HG02623 (cell line): ENCODE data around the gene XAF1.
"Not testable (repeated sequence)": the region's sequence is repeated elsewhere in the genome, so short reads cannot be mapped to it uniquely, and the experiment has no call there.

Source experiments
- ATAC-seq: cut with Tn5 transposase; IDR thresholded peaks from one replicate; pipeline ENCODE4 v1.9.1; 2021; ENCODE audit warnings: moderate library complexity; ENCODE audit not compliant: unreplicated experiment

The XAF1 gene

DNA sequence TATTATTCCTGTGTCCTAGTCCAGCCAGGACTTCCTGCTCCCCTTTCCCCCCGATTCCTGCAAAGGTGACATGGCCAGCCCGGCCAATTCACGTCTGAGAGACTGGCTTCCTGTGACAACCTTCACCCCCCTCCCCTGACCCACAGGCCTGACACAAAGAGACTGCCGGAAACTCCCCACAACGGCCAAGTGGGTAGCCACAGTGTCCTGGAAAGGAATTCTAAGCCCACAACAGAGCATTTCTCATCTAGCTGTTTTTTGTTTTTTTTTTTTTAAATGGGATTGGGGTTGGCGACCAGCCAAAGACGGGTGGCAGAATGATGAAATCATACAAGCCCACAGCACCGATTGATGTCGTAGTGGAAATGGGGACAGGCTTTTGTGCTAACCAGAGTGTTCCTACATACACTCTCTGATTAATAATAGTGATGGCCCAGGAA lies 2.8 kb upstream of the XAF1 start:
- no peak for ATAC-seq

DNA sequence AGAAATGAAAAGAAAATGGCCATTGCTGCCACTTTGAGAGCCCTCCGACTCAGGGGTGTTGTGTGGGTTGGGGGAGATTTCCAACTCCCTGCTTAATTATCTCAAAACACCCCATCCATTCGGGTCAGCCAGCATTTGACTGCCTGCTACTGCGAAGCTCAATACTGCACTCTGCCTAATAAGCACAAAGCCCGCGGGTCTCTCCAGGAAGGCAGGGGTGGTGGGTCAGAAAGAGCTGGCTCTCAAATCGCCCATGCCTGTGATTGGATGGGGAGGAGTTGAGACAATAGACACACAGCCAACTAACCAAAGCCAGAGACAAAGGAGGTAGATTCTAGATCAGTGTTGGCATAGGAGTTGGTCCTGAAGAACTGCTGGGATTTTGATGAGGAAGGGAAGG lies 2.3 kb upstream of the XAF1 start:
- ATAC-seq, result no peak

DNA sequence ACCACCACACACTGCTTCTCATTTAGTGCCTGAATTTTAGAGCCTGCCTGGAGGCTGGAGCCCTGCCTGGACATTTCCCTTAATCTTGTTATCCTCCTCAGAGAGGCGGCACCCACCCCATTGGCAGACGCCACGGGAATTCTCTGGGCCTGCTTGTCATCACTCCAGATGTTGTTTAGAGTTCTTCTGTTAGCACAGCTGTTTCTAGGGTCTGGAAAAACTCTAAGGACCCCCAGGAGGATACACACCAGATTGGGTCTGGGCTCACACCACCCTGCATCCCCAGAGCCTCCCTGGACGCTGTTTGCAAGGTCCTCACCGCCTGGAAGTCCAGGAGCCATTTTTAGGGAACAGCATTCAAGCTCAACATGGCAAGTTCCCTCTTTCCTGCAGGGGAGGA lies 565 bp upstream of the XAF1 start:
- ATAC-seq, result no peak

DNA sequence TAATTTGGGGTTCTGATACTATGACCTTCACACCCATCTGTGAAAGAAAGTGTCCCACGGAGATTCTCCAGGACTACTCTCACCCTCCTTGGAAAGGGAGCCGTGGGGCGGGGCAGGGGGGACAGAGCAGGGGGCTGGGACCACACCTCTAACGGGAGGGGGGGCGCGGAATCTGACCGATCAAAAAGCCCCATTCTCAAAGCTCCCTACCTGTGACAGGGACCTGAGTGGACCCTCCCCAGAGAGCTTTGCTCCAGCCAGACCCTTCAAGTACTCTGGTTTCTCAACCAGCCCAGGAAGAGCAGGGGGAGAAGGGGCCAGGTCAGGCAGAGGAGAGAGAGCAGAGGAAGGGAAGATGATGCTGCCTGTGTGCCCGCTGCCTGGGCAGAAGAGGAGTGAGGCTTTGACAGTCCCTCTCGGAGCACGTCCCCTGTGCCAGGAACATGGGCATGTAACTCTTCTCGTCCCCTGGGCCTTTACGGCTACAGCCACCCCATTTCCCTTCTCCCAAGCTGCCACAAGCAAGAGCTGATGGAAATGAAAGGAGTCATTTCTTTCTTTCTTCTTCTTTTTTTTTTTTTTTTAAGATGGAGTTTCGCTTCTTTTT lies 682 bp downstream of the XAF1 start:
- ATAC-seq, result no peak

DNA sequence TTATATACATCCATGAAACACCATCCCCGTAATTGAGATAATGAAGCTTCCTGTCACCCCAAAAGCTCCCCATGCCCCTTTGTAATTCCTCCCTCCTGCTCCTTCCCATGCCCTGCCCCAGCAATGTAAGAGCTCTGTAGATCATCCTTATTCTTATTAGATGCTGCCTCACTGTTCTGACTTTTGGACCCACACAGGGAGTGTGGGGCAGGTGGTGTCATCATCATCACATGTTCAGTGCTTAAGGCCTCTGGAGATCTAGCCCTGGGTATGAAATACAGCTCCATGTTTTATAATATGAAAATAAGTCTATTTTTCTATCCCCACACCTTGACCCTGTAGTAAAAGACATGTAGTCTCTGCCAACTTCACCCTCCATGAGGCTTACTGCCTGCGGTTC lies 1.9 kb downstream of the XAF1 start:
- ATAC-seq, result no peak

DNA sequence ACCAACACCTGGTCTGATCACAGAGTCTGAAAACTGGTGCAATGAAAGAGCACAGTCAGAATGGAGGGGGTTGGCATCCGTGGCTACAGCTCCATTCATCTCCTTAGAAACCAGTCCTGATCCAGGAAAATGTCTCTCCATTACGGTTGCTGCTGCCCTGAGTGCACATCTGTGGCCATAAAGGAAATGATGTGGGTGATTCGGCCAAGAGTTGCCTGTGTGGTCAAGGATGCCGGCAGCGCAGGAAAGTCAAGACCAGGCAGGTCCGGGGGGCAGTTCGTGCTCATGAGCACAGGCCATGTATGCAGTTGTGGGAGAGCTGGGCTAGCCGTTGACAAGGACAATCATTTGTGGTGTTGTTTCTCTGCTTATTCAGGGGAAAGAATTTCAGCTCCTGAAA lies 5.9 kb downstream of the XAF1 start:
- ATAC-seq, result no peak

DNA sequence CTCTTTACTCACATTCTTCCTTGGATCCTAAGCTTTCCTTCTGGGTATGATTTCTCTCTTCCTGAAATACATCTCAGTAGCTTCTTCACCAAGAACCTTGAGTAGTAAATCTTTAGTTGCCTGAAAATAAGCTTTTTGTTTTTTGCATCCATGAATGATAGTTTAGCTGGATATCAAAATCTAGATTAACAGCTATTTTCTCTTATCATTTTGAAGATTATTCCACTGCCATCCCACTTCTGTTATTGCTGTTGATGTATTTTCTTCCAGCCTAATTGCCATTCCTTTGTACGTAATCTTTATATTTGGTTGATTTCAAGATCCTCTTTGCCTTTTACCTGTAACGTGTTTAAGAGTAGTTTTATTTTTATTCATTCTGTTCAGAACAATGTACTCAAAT lies 12.6 kb downstream of the XAF1 start:
- ATAC-seq, result no peak

DNA sequence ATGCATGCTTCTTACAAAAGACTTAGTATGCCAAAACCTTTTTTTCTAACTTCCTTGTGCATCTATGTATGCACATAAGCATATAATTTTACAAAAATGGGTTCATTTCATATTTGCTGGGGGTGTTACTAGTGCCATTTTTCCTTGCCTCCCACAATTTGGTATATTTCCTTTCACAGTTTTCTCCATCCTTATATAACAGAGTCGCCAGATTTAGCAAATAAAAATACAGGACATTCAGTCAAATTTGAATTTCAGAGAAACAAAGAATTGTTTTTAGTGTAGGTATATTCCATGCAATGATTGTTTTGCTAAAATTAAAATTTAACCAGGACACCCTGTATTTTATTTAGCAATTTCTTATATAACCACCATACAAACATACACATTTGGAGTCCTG lies 16.2 kb downstream of the XAF1 start:
- no peak for ATAC-seq

DNA sequence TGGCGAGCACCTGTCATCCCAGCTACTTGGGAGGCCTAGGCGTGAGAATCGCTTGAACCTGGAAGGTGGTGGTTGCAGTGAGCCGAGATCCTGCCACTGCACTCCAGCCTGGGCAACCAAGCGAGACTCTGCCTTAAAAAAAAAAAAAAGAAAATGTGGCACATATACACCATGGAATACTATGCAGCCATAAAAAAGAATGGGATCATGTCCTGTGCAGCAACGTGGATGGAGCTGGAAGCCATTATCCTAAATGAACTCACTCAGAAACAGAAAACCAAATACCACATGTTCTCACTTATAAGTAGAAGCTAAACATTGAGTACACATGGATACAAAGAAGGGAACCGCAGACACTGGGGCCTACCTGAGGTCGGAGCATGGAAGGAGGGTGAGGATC lies 19.1 kb downstream of the XAF1 start:
- ATAC-seq, result not testable (repeated sequence)

DNA sequence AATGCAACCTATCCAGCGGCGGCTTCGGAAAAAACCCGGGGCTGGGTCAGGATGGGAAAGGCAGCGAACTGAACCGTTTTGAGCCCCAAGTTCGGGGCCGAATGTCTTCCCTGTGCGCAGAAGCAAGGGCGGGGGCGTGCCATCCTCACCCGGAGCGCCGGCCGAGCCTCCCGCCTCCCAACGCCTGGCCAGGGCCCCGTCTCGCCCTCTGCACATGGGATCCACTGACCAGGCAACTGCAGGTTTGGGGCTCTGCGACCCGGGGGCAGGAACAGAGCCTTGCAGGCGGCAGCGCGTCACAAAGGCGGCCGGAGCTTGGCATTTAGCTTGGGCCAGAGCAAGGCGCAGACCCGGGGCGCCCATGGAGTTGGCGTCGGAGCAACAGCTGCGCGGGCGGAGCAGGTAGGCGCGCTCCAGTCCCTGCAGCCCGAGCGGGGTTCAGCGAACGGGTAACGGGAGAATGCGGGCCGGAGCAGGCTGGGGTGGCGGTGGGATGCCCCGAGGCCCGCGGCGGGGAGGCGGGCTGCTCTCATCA lies 20.1 kb downstream of the XAF1 start, which contains the start of gene FBXO39:
TSS of gene FBXO39 (plus strand) at position 345 of the 535 bp plus-strand sequence. CDS start 3,654 bp downstream, outside the sequence.
- no peak for ATAC-seq

DNA sequence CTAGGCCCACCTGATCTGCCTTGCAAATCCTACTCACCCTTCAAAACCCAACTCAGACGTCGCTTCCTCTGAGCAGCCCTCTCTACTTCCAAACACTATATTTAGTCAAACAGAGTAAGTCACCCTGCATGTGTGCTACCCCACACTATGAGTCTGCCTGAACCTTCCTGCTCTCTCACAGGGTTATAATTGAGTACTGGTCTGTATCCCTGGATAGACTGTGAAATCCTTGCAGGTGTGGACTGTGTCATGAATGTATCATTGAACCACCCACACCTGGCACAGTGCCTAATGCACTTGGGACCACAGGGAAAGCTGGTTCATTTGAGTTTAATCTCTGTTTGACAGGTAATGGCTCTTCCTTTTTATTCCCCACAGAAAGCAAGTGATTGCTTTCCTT lies 23.6 kb downstream of the XAF1 start:
- no peak for ATAC-seq

DNA sequence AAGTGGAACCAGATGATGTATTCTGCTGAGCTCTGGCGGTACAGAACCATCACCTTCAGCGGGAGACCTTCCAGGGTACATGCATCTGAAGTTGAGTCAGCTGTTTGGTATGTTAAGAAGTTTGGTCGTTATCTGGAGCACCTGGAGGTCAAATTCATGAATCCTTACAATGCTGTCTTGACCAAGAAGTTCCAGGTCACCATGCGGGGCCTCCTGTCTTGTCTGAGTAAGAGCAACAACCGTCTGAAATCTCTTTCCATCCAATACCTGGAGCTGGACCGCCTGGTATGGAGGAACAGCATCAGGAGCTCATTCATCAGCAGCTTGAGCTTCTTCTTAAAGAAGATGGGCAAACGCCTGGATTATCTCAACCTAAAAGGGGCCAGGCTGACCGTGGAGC lies 24.2 kb downstream of the XAF1 start:
- no peak for ATAC-seq

DNA sequence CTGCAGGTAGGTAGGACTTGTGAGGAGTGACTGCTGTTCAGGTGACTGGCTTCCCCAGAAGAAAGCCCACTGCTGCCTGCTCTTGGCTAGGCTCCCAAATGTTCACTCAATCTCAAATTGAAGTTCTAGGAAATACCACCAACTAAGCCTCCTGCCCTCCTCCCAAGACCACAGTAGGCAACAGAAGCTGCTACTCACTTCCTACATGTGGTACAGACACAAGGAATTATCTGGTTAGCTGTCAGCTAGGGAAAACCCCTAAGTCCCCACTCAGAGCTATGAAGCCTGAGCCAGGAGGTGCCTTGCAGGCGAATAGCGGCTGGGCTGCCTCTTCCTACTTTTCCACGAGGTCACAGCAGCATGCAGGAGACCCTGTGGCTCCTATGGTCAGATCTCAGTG lies 25.0 kb downstream of the XAF1 start:
- no peak for ATAC-seq

DNA sequence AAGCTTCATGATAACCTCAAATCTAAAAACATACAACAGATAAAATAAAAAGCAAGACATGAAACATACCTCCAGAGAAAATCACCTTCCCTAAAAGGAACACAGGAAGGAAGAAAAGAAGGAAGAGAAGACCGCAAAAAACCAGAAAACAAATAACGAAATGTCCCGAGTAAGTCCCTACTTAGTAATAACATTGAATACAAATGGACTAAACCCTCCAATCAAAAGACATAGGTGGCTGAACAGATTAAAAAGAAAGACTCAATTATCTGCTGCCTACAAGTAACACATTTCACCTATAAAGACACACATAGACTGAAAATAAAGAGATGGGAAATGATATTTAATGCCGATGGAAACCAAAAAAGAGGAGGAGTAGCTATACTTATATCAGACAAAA lies 26.4 kb downstream of the XAF1 start:
- ATAC-seq, result no peak

DNA sequence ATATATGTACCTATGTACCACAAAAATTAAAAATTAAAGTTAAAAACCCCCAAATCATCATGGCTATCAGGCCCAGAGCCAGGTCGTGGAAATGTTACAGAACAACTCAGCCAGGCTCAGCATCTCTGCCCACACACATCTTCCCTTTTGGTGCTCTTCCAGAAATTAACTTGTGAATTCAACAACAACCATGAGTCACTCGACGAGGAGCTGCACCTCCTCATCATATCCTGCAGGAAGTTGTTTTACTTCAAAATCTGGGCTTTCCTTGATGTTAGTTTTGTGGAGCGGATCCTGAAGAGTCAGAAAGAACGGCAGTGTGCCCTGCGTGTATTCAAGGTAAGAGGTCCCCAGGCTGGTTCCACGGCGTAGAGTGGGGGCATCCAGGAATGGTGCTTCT lies 30.8 kb downstream of the XAF1 start:
- no peak for ATAC-seq

DNA sequence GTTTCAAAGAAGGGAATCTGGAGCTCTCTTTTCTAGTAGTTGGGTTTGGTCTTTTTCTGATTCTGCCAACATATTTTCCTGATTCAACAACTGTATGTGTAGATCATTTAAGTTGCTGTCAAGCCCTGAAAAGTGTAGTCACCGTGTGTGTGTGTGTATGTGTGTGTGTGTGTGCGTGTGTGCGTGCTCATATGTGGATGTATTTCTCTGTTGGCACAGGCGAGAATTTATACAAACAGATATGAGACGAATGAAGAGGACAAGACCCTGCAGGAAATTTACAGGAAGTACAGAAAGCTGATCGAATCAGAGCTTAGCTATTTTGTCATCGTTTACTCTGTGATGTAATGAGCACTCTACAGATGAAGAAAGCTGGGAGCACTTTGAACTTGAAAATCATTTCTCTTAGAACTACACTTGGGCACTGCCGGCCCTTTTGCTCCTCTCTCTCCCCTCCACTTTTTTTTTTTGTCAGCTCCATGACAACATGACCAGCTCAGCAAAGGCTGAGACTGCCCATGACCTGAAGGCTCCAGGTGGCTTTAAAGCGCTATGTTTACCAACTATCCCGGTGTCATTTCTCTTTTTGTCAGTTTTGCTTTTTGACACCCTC lies 31.3 kb downstream of the XAF1 start:
- ATAC-seq, result no peak

DNA sequence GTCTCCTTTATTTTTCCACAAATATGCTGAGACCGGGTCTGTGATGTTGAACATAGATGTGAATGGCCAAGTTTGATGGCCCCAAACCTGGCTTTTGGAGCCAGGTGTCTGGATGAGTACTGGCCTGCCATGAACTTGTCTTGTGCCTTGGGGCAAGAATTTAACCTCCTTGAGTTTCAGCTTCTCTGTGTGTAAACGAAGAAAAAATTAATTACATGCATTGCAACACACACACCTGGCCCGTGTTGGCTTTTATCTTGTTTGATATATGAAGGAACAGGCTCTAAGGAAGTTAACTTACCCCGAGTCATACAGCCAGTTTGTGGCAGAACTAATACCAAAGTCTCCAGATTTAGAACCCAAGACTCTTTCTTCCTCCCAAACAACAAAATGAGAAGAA lies 33.3 kb downstream of the XAF1 start:
- no peak for ATAC-seq

DNA sequence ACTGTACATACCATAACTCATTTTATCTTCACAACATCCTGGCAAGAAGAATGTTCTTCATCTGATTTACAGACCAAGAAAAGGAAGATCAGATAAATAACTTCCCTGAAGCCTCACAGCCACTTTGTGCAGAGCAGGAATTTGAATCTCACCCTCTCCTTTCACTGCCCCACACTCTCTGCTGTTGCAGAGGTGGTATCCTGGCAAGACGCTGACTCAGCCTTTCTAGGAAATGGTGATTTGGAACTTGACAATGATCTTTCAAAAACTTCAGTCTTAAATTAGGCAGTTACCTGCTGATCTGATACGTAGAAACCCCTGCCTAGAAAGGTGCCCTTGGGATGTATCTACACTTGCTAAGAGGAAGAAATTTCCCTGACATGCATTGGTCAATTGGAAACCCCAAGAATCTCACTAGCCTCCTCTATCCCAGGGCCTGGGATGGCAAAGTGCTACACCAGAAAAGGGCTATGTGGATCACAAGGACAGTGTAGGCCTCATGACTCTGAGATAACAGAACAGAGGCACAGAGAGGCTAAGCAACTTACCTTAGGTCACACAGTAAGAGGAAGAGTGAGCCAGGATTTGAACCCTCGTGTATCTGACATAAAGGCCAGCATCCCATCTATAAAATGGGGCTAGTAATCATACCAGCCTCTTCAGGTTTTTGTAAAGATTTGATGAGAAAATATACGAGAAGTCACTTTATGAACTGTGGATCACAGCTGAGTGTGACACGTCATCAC lies 38.1 kb downstream of the XAF1 start:
- no peak for ATAC-seq

DNA sequence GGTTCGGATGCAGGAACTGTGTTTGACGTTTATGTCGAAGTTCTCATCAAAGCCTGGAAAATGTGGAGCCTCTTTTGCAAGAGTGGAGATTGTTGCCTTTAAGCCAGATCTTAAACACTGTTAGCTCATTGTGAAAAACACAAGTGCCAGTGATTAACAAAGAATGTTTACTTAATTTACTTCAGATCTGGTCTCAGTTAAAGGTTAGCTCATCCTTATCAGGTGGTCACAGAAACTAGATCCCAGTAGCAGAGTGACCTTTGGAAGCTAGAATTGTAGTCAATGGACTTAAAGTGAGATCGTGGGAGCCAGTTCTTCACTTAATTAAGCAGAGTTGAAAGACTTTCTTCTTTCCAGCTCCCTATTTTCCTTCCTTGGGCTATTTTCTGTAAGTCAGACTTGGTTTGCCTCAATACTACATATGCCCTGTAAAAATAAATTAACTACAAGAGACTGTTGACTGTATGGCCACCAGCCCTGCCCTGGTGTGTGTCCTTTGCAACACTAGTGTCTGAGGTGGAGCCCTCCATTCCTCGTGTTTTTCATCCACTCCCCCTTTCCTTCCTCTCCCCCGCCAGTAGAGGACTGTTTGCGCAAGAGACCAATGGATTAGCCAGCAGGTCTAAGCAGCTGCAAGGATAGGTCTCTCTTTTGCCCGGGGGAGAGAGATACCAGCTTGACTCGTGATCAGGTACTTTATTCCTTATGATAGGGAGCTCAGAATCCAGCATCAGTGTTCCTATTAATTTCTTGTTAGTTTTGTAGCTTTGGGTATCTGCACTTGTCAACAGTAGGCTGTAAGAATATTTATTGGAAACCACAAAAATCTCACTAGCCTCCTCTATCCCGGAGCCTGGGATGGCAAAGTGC lies 40.4 kb downstream of the XAF1 start:
- no peak for ATAC-seq

DNA sequence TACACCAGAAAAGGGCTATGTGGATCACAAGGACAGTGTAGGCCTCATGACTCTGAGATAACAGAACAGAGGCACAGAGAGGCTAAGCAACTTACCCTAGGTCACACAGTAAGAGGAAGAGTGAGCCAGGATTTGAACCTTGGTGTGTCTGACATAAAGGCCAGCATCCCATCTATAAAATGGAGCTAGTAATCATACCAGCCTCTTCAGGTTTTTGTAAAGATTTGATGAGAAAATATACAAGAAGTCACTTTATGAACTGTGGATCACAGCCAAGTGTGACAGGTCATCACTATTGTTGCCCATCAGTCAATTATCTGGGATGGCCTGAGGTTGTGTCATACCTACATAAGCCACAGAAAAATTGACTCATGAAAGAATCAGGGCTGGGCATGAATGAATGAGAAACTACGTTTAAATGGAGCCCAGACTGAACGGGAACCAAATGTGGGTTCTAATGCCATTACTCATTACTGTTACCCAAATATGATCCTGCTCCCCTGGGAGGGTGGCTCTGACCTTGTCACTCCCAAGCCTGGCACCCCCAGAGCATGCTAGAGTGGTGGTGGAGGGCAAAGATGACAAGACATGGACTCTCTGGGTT lies 41.1 kb downstream of the XAF1 start:
- ATAC-seq, result no peak
